NCI-H82 treated with DMSO at 0.1 percent for 48 hours (cell line): Measurements from ENCODE around the gene IL4I1.

Experiments
- DNase-seq: peaks from one replicate; lab custom pipeline; 2025; ENCODE audit not compliant: unreplicated experiment; lab: John Stamatoyannopoulos, UW

The IL4I1 gene

GRCh38 chr19:49924004-49924880 is 27.6 kb upstream of the IL4I1 start:
- no peak for DNase-seq

- no peak for DNase-seq
These were observed 26.6 kb upstream of the IL4I1 start for GRCh38 chr19:49923055-49924003.

- DNase-seq, result no peak
These were observed 25.4 kb upstream of the IL4I1 start for GRCh38 chr19:49921871-49922795.

- DNase-seq, result no peak
These were observed 24.1 kb upstream of the IL4I1 start for GRCh38 chr19:49920624-49921363.

- DNase-seq, result no peak
These were observed 21.4 kb upstream of the IL4I1 start for GRCh38 chr19:49918089-49918488.

GRCh38 chr19:49916839-49917733 is 20.4 kb upstream of the IL4I1 start:
- DNase-seq, result no peak

GRCh38 chr19:49915271-49915670 is 18.6 kb upstream of the IL4I1 start:
- DNase-seq, result no peak

GRCh38 chr19:49913720-49914119 is 17.0 kb upstream of the IL4I1 start:
- no peak for DNase-seq

GRCh38 chr19:49912965-49913685 is 16.4 kb upstream of the IL4I1 start:
- no peak for DNase-seq

GRCh38 chr19:49911381-49912145 is 14.9 kb upstream of the IL4I1 start:
- DNase-seq, result no peak

- no peak for DNase-seq
These were observed 13.5 kb upstream of the IL4I1 start for GRCh38 chr19:49910179-49910578.

- DNase-seq, result no peak
These were observed 12.1 kb upstream of the IL4I1 start for GRCh38 chr19:49908480-49909420.

- DNase-seq, result no peak
These were observed 11.2 kb upstream of the IL4I1 start for GRCh38 chr19:49907745-49908446.

- no peak for DNase-seq
These were observed 10.3 kb upstream of the IL4I1 start for GRCh38 chr19:49906879-49907564.

GRCh38 chr19:49904136-49904535 is 7.4 kb upstream of the IL4I1 start:
- no peak for DNase-seq
